ENCODE data around the gene MVD. TPM values are rescaled to one million over a fixed set of nuclear protein-coding genes. Genes with fewer than 3 reads are reported as not detected.

The MVD gene
- total RNA-seq, 4 donors from 2014 or later: 2.4 to 22.1 (median 15.0) TPM

- TF ChIP-seq POLR2A (IDR thresholded peaks at IDR 0.05): no peak
- no peak for TF ChIP-seq CTCF (IDR thresholded peaks at IDR 0.05)
- intact Hi-C loops (cut with DNase I; ENCODE audit: low total_unique reads): no loop called here
- no peak for DNase-seq
- Histone ChIP-seq H3K27ac (no peak overlapping the region), H3K27me3 (no peaks in the 10 kb centered on the region), H3K4me3 (no peak overlapping the region), H3K9me3 (no peaks in the 10 kb centered on the region), H3K36me3 (no peaks in the 10 kb centered on the region), H3K4me1 (no peaks in the 10 kb centered on the region)
Measured at GRCh38 chr16:88647178-88648070, 15.5 kb downstream of the MVD start.

GRCh38 chr16:88646345-88647034 lies 16.4 kb downstream of the MVD start:
- Histone ChIP-seq H3K9me3 (no peaks in the 10 kb centered on the region), H3K4me1 (no peaks in the 10 kb centered on the region), H3K27me3 (no peaks in the 10 kb centered on the region), H3K27ac (no peak overlapping the region), H3K36me3 (no peaks in the 10 kb centered on the region), H3K4me3 (no peak overlapping the region)
- intact Hi-C loops (cut with DNase I; ENCODE audit: low total_unique reads): no loop called here
- no peak for TF ChIP-seq POLR2A (IDR thresholded peaks at IDR 0.05)
- TF ChIP-seq CTCF (IDR thresholded peaks at IDR 0.05): no peak
- no peak for DNase-seq

GRCh38 chr16:88645941-88646340 lies 16.9 kb downstream of the MVD start:
- no peak for DNase-seq
- intact Hi-C loops (cut with DNase I; ENCODE audit: low total_unique reads): no loop called here
- Histone ChIP-seq H3K4me3 (no peak overlapping the region), H3K4me1 (no peaks in the 10 kb centered on the region), H3K27me3 (no peaks in the 10 kb centered on the region), H3K36me3 (no peaks in the 10 kb centered on the region), H3K9me3 (no peaks in the 10 kb centered on the region), H3K27ac (no peak overlapping the region)
- TF ChIP-seq CTCF (IDR thresholded peaks at IDR 0.05) (no peak), POLR2A (IDR thresholded peaks at IDR 0.05) (no peak)

- intact Hi-C loops (cut with DNase I; ENCODE audit: low total_unique reads): no loop called here
- no peak overlapping the region for H3K27ac ChIP-seq
- H3K4me1 ChIP-seq: no peaks in the 10 kb centered on the region
- DNase-seq: no peak
- H3K4me3 ChIP-seq: no peak overlapping the region
- TF ChIP-seq POLR2A (IDR thresholded peaks at IDR 0.05) (no peak), CTCF (IDR thresholded peaks at IDR 0.05) (no peak)
- no peaks in the 10 kb centered on the region for H3K9me3 ChIP-seq
- H3K36me3 ChIP-seq: no peaks in the 10 kb centered on the region
- no peaks in the 10 kb centered on the region for H3K27me3 ChIP-seq
Measured at GRCh38 chr16:88645455-88645854, 17.4 kb downstream of the MVD start.

GRCh38 chr16:88643644-88643932 lies 19.3 kb downstream of the MVD start:
- DNase-seq: no peak
- intact Hi-C loops (cut with DNase I; ENCODE audit: low total_unique reads): no loop called here
- Histone ChIP-seq H3K27me3 (peaks cover 0 to under 1% of the 10 kb centered on the region in 2 donors), H3K36me3 (no peaks in the 10 kb centered on the region), H3K9me3 (no peaks in the 10 kb centered on the region), H3K4me1 (no peaks in the 10 kb centered on the region), H3K27ac (no peak overlapping the region), H3K4me3 (no peak overlapping the region)
- no peak for TF ChIP-seq POLR2A (IDR thresholded peaks at IDR 0.05)
- TF ChIP-seq CTCF (IDR thresholded peaks at IDR 0.05): no peak
